ENCODE results near the gene PPIF.

The PPIF gene

DNA sequence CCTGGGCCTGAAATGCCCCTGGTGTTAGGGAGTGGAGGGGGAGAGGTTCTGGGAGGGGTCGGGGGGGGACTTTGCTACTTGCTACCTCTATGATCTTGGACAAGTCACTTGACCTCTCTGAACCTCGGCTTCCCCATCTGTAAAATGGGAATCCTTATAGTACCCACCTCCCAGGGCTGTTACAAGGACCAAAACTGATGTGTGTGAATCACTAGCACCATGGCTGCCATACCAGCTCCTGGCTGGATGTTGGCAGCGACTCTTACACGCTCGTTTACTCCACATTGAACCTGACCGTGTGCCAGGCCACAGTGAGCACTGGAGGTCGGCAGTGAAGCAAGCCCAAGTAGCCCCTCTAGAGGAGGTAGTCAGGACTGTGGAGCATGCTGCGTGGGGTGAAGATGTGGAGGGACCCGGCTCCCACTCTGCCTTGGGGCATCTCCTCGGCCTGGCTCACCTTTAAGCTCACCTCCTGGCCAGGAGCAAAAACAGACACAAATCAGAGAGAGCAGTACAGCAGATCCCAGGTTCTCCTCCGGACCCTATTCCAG lies 28.9 kb downstream of the PPIF start:
- no peak overlapping the region for H3K27ac ChIP-seq (ENCODE audit: low read depth, low read length)
- no peaks in the 10 kb centered on the region for H3K27me3 ChIP-seq (ENCODE audit: insufficient read depth, low read length)
- H3K4me1 ChIP-seq (ENCODE audit: control insufficient read depth, insufficient read depth, low read length, unreplicated experiment): peaks cover 32% of the 10 kb centered on the region
- no peak overlapping the region for H2AFZ ChIP-seq (ENCODE audit: low read length, unreplicated experiment)
- H3K36me3 ChIP-seq (ENCODE audit: insufficient read depth, low read length): no peaks in the 10 kb centered on the region
- no peaks in the 10 kb centered on the region for H3K79me2 ChIP-seq (ENCODE audit: control insufficient read depth, insufficient read depth, low read length, unreplicated experiment)
- no peak overlapping the region for H3K4me3 ChIP-seq (ENCODE audit: low read depth, low read length)

DNA sequence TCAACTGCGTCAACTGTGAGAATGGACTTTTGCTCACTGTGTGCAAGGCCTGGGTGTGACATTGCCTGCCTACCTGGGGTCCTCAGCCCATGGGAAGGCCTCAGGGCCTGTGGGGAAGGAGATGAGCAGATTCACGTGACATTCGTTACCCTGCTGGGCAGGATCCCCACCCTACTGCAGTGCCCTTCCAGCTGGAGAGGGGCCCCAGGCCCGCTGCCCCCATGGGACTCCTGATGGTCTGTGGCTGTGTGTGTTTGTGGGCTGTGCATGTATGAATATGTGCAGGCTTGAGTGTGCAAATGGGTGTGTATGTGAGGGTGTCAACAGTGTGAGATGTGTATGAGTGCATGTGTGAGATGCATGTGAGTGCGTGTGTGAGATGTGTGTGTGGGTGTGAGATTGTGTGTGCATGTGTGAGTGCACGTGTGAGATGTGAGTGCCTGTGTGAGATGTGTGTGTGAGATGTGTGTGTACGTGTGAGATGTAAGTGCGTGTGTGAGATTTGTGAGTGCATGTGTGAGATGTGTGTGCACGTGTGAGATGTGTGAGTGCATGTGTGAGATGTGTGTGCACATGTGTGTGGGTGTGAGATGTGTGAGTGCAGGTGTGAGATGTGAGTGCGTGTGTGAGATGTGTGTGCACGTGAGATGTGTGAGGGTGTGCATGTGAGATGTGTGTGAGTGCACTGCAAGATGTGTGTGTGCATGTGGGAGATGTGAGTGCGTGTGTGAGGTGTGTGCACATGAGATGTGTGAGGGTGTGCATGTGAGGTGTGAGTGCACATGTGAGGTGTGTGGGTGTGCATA lies 29.7 kb downstream of the PPIF start:
- no peaks in the 10 kb centered on the region for H3K79me2 ChIP-seq (ENCODE audit: control insufficient read depth, insufficient read depth, low read length, unreplicated experiment)
- H3K4me1 ChIP-seq (ENCODE audit: control insufficient read depth, insufficient read depth, low read length, unreplicated experiment): peaks cover 40% of the 10 kb centered on the region
- no peaks in the 10 kb centered on the region for H3K36me3 ChIP-seq (ENCODE audit: insufficient read depth, low read length)
- H3K4me3 ChIP-seq (ENCODE audit: low read depth, low read length): no peak overlapping the region
- H2AFZ ChIP-seq (ENCODE audit: low read length, unreplicated experiment): no peak overlapping the region
- no peak overlapping the region for H3K27ac ChIP-seq (ENCODE audit: low read depth, low read length)
- H3K27me3 ChIP-seq (ENCODE audit: insufficient read depth, low read length): no peaks in the 10 kb centered on the region

DNA sequence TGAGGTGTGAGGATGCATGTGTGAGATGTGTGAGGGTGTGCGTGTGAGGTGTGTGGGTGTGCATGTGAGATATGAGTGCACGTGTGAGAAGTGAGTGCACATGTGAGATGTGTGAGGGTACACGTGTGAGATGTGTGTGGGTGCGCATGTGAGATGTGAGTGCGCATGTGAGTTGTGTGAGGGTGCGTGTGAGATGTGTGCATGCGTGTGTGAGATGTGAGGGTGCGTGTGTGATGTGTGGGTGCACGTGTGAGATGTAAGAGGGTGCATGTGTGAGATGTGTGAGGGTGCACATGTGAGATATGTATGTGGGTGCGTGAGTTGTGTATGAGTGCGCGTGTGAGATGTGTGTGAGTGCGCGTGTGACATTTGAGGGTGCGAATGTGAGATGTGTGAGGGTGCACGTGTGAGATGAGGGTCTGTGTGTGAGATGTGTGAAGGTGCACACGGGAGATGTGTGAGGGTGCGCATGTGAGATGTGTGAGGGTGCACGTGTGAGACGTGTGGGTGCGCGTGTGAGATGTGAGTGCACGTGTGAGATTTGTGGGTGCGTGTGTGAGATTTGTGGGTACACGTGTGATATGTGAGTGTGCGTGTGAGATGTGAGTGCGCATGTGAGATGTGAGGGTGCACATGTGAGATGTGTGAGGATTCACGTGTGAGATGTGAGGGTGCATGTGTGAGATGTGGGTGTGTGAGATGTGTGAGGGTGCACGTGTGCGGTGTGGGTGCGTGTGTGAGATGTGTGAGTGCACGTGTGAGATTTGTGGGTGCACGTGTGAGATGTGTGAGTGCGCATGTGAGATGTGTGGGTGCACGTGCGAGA lies 30.5 kb downstream of the PPIF start:
- Histone ChIP-seq H3K27me3 (ENCODE audit: insufficient read depth, low read length) (no peaks in the 10 kb centered on the region), H3K27ac (ENCODE audit: low read depth, low read length) (no peak overlapping the region), H3K4me1 (ENCODE audit: control insufficient read depth, insufficient read depth, low read length, unreplicated experiment) (peaks cover 48% of the 10 kb centered on the region), H3K36me3 (ENCODE audit: insufficient read depth, low read length) (no peaks in the 10 kb centered on the region), H3K4me3 (ENCODE audit: low read depth, low read length) (no peak overlapping the region), H2AFZ (ENCODE audit: low read length, unreplicated experiment) (no peak overlapping the region), H3K79me2 (ENCODE audit: control insufficient read depth, insufficient read depth, low read length, unreplicated experiment) (no peaks in the 10 kb centered on the region)

DNA sequence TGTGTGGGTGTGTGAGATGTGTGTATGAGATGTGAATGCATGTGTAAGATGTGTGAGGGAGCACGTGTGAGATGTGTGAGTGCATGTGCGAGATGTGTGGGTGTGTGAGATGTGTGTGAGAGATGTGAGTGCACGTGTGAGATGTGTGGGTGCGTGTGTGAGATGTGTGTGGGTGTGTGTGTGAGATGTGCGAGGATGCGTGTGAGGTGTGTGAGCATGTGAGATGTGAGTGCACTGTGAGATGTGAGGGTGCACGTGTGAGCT lies 31.0 kb downstream of the PPIF start:
- no peaks in the 10 kb centered on the region for H3K36me3 ChIP-seq (ENCODE audit: insufficient read depth, low read length)
- H3K27ac ChIP-seq (ENCODE audit: low read depth, low read length): no peak overlapping the region
- H3K4me3 ChIP-seq (ENCODE audit: low read depth, low read length): no peak overlapping the region
- no peaks in the 10 kb centered on the region for H3K27me3 ChIP-seq (ENCODE audit: insufficient read depth, low read length)
- H2AFZ ChIP-seq (ENCODE audit: low read length, unreplicated experiment): no peak overlapping the region
- H3K79me2 ChIP-seq (ENCODE audit: control insufficient read depth, insufficient read depth, low read length, unreplicated experiment): no peaks in the 10 kb centered on the region
- H3K4me1 ChIP-seq (ENCODE audit: control insufficient read depth, insufficient read depth, low read length, unreplicated experiment): peaks cover 50% of the 10 kb centered on the region

DNA sequence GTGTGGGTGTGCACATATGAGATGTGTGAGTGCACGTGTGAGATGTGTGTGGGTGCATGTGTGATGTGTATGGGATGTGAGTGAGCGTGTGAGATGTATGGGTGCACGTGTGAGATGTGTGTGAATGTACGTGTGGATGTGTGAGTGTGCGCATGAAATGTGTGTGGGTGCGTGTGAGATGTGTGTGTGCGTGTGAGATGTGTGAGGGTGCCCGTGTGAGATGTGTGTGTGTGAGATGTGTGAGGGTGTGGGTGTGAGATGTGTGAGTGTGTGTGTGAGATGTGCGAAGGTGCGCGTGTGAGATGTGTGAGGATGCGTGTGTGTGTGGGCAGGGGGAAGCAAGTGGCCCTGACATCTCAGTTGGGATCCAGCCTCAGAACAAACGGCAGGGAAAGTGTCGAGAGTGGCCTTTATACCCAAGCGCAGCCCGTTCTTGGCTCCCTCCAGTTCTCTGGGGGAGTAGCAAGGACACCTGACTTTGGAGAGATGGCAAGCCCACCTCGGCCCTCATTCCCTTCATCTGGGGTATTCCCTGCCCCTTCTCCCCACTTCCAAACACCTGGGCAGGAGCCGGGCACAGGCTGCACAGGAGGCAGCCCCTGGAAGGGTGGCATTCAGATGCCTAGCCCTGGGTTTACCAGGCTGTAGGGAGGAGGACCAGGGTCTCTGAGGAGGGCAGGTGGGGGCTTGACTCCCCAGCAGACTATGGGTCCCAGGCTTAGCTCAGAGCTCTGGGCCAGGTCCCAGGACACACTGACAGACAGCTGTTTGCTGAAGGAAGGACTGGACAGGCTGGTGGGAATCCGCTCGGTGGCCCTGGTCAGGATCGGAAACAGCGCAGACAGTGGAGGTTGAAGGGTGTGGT lies 31.6 kb downstream of the PPIF start:
- H3K27me3 ChIP-seq (ENCODE audit: insufficient read depth, low read length): no peaks in the 10 kb centered on the region

DNA sequence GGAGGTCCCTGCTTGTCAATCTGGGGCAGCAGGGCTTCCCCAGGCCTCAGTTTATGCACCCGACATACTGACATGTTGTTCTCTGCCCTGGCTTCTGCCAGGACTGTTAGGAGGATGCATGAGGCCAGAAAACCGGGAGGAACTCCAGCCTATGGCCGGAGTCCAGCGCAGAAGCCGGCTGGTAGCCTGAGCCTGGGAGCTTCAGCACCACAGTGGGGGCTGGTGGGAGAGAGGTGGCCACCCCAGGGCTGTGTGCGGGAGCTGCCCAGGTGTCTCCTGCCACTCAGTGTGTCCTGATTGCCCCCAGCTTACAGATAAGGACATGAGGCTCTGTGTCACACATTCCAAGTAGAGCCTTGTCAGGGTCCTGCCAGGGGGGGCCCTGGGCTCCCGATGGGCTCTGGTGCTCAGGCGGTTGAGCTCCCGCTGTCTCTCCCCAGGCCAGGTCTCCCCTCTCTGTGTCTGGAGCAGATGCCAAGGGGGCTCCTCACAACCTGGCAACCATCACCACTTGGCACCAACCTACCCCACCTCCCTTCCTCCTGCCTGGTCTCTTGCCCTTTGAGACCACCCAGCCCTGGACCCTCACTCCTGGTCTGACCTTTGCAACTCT lies 32.3 kb downstream of the PPIF start:
- Histone ChIP-seq H3K27ac (ENCODE audit: low read depth, low read length) (peak overlapping the region; percentile 21; the same call in 1 of the 2 replicates), H2AFZ (ENCODE audit: low read length, unreplicated experiment) (no peak overlapping the region)

More for the DNA sequence above, 31.6 kb downstream of the PPIF start:
- H3K4me3 ChIP-seq (ENCODE audit: low read depth, low read length): no peak overlapping the region
- H3K4me1 ChIP-seq (ENCODE audit: control insufficient read depth, insufficient read depth, low read length, unreplicated experiment): peaks cover 50% of the 10 kb centered on the region
- no peak overlapping the region for H2AFZ ChIP-seq (ENCODE audit: low read length, unreplicated experiment)
- H3K36me3 ChIP-seq (ENCODE audit: insufficient read depth, low read length): no peaks in the 10 kb centered on the region
- H3K79me2 ChIP-seq (ENCODE audit: control insufficient read depth, insufficient read depth, low read length, unreplicated experiment): no peaks in the 10 kb centered on the region
- no peak overlapping the region for H3K27ac ChIP-seq (ENCODE audit: low read depth, low read length)

DNA sequence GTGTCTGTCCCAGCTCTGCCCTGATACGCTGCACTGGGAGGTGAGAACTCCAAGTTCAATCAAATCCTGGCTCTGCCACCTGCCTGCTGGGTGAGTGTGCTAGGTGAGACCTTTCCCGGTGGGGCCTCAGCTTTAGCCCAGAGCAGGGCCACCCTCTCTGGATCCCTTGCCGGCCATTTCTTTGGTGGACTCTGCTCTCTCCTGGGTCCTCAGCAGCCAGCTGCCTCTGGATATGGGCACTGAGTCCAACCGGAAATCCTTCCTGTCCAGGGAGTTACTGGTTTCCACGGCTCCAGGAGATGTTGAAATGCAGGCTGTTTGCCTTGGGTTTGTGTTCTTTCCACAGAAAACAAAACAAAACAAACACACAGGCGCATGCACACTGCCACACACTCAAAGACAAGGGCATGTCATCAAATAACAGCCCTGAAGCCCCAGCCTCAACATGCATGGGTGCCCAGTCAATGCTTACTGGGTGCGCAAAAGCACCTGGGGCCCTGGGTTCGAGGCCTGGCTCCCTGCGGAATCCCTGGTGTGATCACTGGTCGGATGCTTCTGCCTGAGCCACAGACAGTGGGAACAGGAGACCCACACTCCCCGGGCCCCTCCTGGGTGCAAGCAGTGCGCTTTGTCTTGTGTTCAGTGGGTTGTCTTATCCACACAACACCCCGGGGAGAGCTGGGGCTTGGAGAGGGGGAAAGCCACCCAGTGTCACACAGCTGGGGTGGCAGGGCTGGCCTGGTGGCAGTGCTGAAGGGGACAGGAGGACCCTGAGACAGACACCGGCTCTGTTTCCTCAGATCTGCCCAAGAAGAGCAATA lies 33.1 kb downstream of the PPIF start:
- Histone ChIP-seq H2AFZ (ENCODE audit: low read length, unreplicated experiment) (no peak overlapping the region), H3K27ac (ENCODE audit: low read depth, low read length) (peak overlapping the region; percentile 52), H3K79me2 (ENCODE audit: control insufficient read depth, insufficient read depth, low read length, unreplicated experiment) (no peaks in the 10 kb centered on the region), H3K27me3 (ENCODE audit: insufficient read depth, low read length) (no peaks in the 10 kb centered on the region), H3K36me3 (ENCODE audit: insufficient read depth, low read length) (no peaks in the 10 kb centered on the region), H3K4me3 (ENCODE audit: low read depth, low read length) (no peak overlapping the region), H3K4me1 (ENCODE audit: control insufficient read depth, insufficient read depth, low read length, unreplicated experiment) (peaks cover 43% of the 10 kb centered on the region)

More for the DNA sequence above, 32.3 kb downstream of the PPIF start:
- Histone ChIP-seq H3K36me3 (ENCODE audit: insufficient read depth, low read length) (no peaks in the 10 kb centered on the region), H3K27me3 (ENCODE audit: insufficient read depth, low read length) (no peaks in the 10 kb centered on the region), H3K79me2 (ENCODE audit: control insufficient read depth, insufficient read depth, low read length, unreplicated experiment) (no peaks in the 10 kb centered on the region), H3K4me1 (ENCODE audit: control insufficient read depth, insufficient read depth, low read length, unreplicated experiment) (peaks cover 50% of the 10 kb centered on the region), H3K4me3 (ENCODE audit: low read depth, low read length) (no peak overlapping the region)

DNA sequence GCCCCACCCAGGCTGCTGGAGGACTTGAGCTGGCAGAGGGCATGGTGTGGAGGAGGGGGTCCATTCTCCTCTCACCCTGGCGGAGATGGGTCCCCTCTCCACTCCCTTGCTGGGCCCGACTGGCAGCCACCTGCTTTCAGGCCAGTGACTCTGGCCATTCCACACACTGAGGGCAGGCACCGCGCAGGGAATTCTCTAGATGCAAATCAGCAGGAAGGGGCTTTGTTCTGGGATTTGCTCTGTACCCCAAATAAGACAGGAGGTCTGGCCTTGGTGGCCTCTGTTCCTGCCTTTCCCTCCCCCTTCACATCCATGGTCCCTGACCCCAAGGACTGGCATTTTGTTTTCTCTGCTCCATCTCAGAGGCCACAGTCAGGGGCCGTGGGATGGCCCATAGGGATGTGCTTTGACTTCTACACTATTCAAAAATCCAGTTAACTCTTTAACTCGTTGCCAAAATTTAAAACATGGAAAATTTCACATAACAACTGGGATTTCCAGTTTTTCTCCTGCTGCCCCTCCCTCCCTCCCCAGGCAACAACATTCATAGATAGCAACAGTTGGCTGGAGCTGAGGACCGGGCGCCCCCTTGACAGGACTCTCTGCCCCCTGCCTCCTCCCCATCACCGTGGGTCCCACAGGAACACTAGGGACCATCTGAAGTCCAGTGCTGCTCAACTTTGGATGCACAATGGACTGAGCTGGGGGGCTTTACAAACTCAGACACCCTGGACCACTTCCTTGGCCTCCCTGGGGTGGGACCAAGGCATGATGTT lies 33.9 kb downstream of the PPIF start:
- Histone ChIP-seq H3K27ac (ENCODE audit: low read depth, low read length) (peak overlapping the region; percentile 52), H3K36me3 (ENCODE audit: insufficient read depth, low read length) (no peaks in the 10 kb centered on the region), H3K27me3 (ENCODE audit: insufficient read depth, low read length) (no peaks in the 10 kb centered on the region), H3K4me3 (ENCODE audit: low read depth, low read length) (no peak overlapping the region), H3K79me2 (ENCODE audit: control insufficient read depth, insufficient read depth, low read length, unreplicated experiment) (no peaks in the 10 kb centered on the region), H3K4me1 (ENCODE audit: control insufficient read depth, insufficient read depth, low read length, unreplicated experiment) (peaks cover 37% of the 10 kb centered on the region), H2AFZ (ENCODE audit: low read length, unreplicated experiment) (no peak overlapping the region)

DNA sequence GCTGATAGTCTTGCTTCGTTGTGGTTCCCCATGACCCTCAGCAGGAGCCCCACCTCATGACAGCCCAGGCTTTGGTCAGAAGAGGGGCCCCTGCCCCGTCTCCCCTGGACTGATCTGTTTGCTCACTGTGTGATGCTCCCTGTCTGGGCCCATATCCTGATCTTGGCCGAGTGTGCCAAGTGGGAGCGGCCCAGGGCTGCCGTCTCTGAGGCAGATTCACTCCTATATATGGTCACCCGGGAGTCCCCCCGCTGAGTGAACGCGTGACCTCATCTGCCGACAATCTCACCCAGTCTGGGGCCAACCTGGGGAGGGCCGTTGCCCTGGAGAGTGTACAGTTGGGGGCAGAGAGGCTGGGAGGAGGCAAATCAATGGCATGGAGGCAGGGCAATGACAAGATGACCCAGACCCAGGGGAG lies 34.5 kb downstream of the PPIF start:
- Histone ChIP-seq H3K27ac (ENCODE audit: low read depth, low read length) (peak overlapping the region; percentile 52), H3K27me3 (ENCODE audit: insufficient read depth, low read length) (no peaks in the 10 kb centered on the region), H2AFZ (ENCODE audit: low read length, unreplicated experiment) (no peak overlapping the region), H3K4me1 (ENCODE audit: control insufficient read depth, insufficient read depth, low read length, unreplicated experiment) (peaks cover 37% of the 10 kb centered on the region), H3K4me3 (ENCODE audit: low read depth, low read length) (no peak overlapping the region), H3K36me3 (ENCODE audit: insufficient read depth, low read length) (no peaks in the 10 kb centered on the region), H3K79me2 (ENCODE audit: control insufficient read depth, insufficient read depth, low read length, unreplicated experiment) (no peaks in the 10 kb centered on the region)
